AG04449 (cell line): ENCODE results near the gene ACOX1.

Experiments used
- CTCF ChIA-PET: fragments of 350-600 bp; formaldehyde crosslinking; extraction: SDS; loops from one replicate; lab custom pipeline; 2021; ENCODE audit warnings: antibody characterized with exemption; lab: Yijun Ruan, JAX
- POLR2A ChIA-PET: fragments of 400-600, 350-600 bp; formaldehyde crosslinking; extraction: SDS; loops from one replicate; lab custom pipeline; 2020; ENCODE audit warnings: antibody characterized with exemption, inconsistent platforms; lab: Yijun Ruan, JAX
- DNase-seq: peaks from one replicate; pipeline ENCODE4 v3.0.0-alpha.2; 2010; ENCODE audit warnings: low read depth, low spot score
- H3K4me3 ChIP-seq: 2 replicates; pipeline ENCODE4 v1.5.1; 2011; ENCODE audit warnings: low read depth, mild to moderate bottlenecking, control low read depth, low read length
- TF ChIP-seq, protein P1 (sequence below): IDR thresholded peaks from one replicate; pipeline ENCODE4 v1.5.1; 2011; ENCODE audit warnings: mild to moderate bottlenecking, moderate library complexity, low read length, control low read depth, inconsistent platforms; ENCODE audit not compliant: insufficient read depth; ENCODE audit errors: missing control alignments

ACOX1 gene

DNA sequence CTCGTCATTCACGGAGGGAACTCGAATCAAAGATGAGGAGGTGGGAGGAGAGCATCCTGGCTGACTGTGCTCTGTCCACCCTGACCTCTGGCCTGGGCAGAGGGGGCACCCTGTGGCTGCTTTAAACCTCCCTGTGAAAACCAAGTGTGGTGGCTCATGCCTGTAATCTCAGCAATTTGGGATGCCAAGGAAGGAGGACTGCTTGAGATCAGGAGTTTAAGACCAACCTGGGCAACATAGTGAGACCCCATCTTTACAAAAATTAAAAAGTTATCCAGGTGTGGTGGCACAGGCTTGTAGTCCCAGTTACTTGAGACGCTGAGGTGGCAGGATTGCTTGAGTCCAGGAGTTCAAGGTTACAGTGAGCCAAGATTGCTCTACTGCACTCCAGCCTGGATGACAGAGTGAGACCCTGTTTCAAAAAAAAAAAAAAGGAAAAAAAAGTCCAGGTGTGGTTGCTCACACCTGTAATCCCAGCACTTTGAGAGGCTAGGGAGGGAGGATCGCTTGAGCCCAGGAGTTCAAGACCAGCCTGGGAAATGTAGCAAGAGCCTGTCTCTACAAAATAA is 15.9 kb upstream of the ACOX1 start:
- ChIA-PET POLR2A (no interaction called here), CTCF (interaction anchor here (1.4 to 15.6 kb wide), 4 partner anchors 8 to 99 kb away, joined by 6 to 363 read pairs (median 10); partner anchors contain the start of gene TRIM65)
- no peak overlapping the region for H3K4me3 ChIP-seq
- DNase-seq: no peak
- TF ChIP-seq, protein P1, sequence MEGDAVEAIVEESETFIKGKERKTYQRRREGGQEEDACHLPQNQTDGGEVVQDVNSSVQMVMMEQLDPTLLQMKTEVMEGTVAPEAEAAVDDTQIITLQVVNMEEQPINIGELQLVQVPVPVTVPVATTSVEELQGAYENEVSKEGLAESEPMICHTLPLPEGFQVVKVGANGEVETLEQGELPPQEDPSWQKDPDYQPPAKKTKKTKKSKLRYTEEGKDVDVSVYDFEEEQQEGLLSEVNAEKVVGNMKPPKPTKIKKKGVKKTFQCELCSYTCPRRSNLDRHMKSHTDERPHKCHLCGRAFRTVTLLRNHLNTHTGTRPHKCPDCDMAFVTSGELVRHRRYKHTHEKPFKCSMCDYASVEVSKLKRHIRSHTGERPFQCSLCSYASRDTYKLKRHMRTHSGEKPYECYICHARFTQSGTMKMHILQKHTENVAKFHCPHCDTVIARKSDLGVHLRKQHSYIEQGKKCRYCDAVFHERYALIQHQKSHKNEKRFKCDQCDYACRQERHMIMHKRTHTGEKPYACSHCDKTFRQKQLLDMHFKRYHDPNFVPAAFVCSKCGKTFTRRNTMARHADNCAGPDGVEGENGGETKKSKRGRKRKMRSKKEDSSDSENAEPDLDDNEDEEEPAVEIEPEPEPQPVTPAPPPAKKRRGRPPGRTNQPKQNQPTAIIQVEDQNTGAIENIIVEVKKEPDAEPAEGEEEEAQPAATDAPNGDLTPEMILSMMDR: no peak

DNA sequence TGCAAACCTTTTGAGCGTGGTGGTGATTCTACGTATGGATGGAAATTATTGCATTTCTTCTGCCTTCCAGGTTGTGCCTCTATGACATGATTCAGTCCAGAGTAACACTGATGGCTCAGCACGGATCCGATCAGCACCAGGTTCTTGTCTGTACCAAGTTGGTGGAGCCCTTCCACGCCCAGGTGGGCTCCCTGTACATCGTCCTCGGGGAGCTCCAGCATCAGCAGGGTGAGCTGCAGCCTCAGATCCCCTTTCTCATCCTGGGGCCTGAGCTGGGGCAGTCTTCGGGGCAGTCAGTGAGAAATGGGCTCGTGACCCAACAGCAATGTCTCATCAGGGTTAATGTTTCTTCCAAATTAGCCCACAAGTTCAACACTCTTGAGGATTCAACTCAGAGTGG is 12.4 kb upstream of the ACOX1 start:
- POLR2A ChIA-PET: no interaction called here
- CTCF ChIA-PET: interaction anchor here (0.8 to 1.4 kb wide), 3 partner anchors 9 to 14 kb away, joined by 3 to 5 read pairs (median 5); partner anchors contain the start of gene CDK3
- TF ChIP-seq, protein P1: no peak
- no peak overlapping the region for H3K4me3 ChIP-seq
- DNase-seq: no peak

DNA sequence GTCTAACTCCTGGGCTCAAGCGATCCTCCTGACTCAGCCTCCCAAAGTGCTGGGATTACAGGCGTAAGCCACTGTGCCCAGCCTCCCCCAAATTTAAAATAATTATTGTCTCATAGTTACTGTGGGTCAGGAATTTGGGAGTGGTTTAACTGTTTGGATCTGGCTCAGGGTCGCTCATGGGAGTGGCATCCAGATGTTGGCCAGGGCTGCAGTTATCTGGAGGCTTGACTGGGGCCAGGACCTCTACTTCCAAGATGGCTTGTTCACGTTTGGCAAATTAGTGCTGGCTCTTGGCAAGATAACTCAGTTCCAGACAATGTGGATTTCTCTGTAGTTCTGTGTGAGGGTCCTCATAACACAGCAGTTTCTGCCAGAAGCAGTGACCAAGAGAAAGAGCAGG is 8.1 kb upstream of the ACOX1 start:
- ChIA-PET CTCF (no interaction called here), POLR2A (no interaction called here)
- DNase-seq: no peak
- H3K4me3 ChIP-seq: no peak overlapping the region
- TF ChIP-seq, protein P1: no peak

DNA sequence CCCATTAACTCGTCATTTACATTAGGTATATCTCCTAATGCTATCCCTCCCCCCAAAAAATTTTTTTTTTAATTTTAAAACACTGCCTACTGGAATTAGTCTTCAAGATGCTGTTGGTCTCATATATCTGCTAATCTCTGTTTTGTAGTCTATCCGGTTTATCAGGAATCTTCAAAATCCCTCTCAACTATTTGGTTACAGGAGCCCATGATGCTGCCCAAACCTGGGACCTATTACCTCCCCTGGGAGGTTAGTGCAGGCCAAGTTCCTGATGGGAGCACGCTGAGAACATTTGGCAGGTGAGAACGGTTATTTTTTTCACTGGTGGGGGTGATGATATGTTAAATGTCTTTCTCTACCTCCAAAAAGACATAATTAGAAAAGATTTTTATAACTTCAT is 7.0 kb upstream of the ACOX1 start:
- TF ChIP-seq, protein P1: no peak
- no peak for DNase-seq
- ChIA-PET CTCF (interaction anchor here (2.5 kb wide), 1 partner anchor 28 kb away, joined by 22 read pairs; no protein-coding TSS in a partner anchor), POLR2A (no interaction called here)
- no peak overlapping the region for H3K4me3 ChIP-seq

GRCh38 chr17:75983501-75984181 is 4.7 kb upstream of the ACOX1 start:
- ChIA-PET POLR2A (no interaction called here), CTCF (interaction anchor here (1.1 to 2.5 kb wide), 7 partner anchors 13 to 30 kb away, joined by 3 to 22 read pairs (median 8); partner anchors contain the start of gene CDK3)
- no peak overlapping the region for H3K4me3 ChIP-seq
- DNase-seq: no peak
- TF ChIP-seq, protein P1: no peak

DNA sequence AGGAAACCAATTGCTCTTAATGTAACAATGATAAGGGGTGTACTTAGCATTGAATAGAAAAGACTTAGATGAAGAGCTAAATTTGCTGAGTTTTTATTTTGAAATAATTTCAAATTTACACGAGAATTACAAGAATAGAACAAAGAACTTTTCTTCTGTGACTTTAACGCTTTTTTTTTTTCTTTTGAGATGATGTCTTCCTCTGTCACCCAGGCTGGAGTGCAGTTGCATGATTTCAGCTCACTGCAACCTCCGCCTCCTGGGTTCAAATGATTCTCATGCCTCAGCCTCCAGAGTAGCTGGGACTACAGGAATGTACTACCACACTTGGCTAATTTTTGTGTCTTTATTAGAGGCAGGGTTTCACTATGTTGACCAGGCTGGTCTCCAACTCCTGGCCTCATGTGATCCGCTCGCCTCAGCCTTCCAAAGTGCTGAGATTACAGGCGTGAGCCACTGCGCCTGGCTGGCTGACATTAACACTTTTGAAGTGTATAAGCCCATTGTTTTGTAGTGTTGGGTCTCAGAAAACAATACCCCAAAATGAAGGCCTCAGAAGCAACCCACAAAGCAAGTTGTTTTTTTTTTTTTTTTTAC is 2.2 kb upstream of the ACOX1 start:
- H3K4me3 ChIP-seq: no peak overlapping the region
- ChIA-PET POLR2A (no interaction called here), CTCF (interaction anchor here (0.9 to 2.3 kb wide), 5 partner anchors 19 to 76 kb away, joined by 3 to 11 read pairs (median 5); partner anchors contain the start of gene CDK3)
- no peak for DNase-seq
- TF ChIP-seq, protein P1: no peak
